Ureter (tissue), 1 donor: ENCODE data around the gene ABAT. TPM values are rescaled to one million over a fixed set of nuclear protein-coding genes. Genes with fewer than 3 reads are reported as not detected.
A peak's percentile ranks its signal among the peaks of the same experiment; 100 is the strongest.

Source experiments
- DNase-seq: peaks from one replicate; pipeline ENCODE4 v3.0.0-alpha.2; 2020; ENCODE audit warnings: low spot score
- total RNA-seq: library from RNA; stranded (reverse); gene quantifications from one replicate; pipeline ENCODE4 v1.2.4, GENCODE V29; 2023
- donor health status: DM: yes; HTN: yes; CAD: no.

The ABAT gene
- total RNA-seq, 1 donor from 2014 or later, result 29.9 TPM

DNA sequence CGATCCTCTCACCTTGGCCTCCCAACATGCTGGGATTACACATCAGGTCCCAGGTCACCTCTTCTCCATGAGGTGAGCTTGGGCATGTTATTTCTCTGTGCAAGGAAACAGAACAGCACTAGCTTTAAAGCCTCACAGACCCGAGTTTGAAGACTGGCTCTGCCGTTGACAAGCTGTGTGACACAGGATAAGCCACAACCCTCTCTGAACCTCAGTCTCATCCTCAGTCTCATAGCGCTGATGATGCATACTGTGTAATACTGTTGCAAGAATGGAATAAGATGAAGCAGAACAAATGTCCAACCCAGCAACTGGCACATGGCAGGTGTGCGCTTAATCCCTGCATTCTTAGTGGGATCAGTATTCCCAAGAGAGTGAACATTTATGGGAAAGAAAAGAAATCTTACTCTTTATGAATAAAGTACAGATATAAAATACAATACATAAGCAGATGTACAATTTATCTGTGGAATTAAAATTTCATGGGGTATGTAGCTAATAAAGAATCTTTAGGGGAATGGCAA lies 43.5 kb downstream of the ABAT start:
- no peak for DNase-seq

DNA sequence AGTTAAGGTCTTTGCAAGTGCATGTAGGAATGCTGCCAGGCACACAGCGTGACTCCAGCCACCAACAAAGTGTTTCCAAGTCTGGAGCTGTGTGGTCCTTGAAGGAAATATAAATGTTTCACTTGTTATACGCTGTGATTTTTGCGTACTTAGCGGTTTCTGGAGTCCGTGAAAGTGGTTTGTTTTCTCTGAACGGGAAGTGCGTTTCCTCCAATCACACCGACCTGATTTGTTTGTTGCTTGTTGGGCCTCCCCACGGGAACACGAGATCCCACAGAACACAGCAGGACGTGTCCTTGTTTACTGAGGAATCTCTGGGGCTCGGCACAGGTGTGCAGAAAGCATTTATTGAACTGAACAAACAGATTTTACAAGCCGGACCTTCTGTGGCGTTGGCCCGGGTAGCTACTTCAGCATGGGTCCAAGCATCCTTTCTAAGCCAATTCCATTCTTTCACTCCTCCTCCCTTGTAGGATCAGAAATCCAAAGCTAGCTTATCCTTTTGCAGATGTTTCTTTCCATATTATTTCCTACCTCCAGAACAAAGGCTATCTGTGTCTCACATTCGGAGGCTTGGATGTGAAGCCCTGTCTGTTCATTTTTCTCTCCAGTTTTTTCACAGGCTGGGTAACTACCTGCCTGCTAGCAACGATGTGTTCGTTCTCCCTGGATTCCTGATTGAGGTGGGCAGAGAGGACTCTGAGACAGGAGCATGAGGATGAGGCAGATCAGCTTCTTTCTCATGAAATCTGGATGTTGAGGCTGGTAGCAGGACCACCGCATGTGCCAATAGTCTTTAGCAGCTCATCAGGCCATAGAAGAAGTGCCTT lies 44.6 kb downstream of the ABAT start:
- no peak for DNase-seq

DNA sequence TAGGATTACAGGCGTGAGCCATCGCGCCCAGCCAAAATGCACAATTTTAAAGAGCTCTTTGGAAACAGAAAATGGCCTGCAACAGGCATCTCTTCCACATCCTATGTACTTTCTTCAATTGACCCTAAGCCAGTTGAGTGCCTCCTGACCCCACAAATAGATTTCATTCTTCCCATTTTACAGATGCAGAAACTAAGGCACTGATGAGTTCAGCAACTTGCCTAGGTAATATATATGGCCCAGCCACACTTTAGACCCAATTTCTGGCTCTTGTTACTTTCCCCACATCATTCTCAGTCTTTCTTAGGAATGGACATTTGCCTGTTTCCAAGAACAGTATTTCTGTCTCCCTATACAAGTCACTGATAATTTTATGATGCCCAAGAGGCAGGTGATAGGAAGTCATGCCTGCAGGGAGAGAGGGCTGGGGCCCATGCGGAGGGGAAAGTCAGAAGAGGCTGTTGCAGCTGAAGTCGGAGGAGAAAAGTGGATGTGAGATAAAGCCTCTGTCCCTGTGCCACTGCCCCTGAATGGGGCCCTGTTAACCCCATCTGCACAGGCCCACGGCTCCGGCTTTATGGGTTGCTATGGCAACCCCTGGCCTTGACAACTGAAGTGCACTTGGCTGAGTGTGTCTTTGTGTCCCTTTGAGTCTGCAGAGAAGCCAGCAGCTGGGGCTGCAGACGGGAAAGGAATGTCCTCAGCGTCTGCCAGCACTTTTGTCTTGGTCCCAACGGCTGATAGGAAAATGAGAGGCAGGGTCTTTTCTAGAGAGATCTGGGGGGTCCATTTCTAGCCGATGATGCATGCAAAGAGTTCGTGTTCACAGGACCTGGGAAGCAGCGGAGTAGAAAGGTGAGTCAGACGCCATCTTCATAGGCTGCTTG lies 45.9 kb downstream of the ABAT start:
- DNase-seq, result no peak

DNA sequence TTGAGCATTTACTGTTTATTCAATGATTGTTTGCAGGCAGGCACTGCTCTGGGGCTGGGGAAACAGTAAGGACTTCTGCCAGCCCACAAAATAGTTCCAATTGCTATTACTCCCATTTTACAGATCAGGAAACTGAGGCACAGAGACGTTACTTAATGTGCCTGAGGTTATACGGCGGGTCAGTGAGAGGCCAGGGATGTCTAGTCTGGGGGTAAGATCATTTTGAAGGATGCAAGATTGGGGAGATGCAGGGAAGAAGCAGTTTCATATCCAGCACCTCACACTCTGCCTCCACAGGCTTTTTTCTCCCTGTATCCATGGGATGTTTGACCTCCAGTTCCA lies 46.5 kb downstream of the ABAT start:
- no peak for DNase-seq

DNA sequence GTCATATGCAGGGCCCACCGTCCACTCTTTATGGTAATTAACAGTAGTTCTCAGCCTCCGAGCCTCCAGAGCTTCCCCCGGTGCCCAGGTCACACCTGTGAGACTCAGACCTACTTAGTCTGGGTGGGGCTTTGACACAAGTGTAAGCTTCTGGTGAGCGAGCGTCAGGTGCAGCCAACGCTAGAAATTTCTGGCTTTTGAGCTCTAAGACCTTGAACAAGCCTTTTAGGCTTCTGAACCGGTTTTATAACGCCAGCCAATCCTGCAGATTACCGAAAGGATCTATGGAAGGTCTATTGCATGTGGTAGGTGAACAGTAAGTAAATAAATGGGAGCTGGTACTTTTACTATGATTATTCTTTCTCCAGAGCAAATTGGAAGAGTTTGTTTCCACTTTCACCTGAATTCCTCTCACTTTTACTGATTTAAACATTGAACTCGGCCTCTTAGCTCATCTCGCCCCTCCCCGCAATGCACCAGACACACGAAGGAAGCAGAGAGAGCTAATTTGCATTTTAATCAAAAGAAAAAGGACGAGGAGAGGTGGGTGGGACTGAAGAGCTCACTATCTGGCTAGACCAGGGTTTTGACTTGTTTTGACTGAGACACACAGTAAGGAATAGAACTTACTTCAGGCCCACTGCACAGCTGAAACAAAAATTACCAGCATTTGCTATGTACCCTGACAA lies 47.1 kb downstream of the ABAT start:
- no peak for DNase-seq

DNA sequence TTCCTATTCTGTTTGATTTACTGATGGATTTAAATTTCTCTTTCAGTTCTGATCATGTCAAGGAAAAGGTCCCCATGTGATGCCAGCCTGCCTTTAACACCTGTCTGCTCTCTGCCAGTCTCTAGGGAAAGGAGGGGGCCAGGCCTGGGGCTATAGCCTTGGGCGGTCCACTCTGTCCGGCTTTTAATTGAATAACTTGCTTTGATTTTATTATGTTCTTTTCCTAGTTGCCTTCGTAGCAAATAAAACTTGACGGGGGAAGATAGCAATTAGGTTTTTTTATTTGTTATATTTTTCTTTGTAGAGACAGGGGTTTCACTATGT lies 47.6 kb downstream of the ABAT start:
- DNase-seq, result no peak

DNA sequence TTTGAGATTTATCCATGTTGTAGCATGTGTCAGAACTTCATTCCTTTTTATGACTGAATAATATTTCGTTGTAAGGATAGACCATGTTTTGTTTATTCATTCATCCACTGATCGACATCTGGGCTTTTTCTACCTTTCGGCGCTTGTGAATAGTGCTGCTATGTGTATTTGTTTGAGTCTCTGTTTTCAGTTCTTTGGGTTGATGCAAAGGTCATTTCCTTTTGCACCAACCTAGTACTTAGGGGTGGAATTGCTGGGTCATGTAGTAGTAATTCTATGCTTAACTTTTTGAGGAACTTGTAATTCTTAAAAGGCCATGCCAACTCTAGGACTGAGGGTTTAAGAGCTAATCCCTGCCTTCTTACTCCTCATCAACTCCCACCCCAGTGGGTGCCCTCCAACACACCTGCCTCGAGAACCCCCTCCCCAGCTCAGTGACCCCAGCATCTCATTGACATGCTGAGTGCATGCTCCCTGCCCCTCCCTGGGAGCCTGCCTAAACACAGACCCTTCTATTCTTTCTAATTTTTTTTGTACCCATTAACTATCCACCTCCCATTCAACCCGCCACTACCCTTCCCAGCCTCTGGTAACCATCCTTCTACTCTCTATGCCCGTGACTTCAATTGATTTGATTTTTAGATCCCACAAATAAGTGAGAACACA lies 51.2 kb downstream of the ABAT start:
- no peak for DNase-seq

DNA sequence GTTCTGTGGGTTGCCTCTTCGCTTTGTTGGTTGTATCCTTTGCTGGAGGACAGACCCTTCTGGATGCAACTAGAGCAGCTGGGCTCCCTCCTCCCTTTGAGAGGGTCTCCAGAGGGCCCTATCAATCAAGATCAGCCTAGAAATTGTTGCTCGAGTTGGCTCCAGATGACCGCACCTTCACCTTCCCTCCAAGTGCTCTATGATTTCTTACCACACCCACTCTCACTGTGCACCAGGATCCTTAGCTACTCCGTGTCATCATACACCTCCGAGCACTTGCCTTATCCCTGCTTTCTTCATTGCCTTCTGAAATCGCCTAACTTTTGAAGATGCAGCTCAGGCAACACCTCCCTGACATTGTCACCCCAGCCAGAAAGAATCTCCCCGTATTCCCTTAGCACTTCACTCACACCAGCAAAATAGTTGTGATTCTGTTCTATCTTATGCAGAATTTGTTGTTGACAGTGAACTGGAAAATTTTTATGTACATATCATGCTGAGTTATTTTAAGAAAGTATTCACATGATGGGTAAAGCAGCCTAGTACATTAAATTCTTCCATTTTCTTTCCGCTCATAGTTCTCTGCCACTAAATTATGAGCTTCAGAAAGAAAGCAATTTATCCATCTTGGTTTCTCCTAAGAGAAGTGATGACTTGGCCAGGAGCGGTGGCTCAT lies 52.9 kb downstream of the ABAT start:
- DNase-seq, result no peak

DNA sequence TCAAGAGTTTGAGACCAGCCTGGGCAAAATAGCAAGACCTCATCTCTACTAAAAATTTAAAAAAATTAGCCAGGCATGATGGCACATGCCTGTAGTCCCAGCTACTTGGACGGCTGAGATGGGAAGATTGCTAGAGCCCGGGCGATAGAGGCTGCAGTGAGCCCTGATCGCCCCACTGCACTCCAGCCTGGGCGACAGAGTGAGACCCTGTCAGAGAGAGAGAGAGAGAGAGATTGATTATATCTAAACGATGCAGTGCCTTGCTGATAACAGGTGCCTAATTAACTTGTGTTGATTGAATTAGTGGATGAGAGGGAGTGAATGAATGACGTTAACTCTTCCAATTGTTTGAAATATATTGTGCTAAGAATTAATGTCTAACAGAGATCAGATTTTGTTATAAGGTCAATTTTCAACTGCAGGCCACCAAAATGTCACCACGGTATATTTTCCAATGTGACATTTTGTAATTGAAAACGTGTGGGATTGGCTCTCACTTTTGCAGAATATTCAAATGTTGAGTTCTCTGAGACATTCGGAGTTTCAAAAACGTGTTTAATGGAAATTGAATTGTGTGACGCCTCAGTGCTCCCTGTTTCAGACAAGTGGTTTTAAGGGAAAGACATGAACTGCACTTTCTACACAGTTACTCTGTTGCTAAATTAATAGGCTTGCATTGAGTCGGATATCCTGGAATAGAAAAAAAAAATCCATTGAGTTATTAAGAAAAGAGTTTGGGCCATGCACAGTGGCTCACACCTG lies 53.6 kb downstream of the ABAT start:
- DNase-seq, result no peak

DNA sequence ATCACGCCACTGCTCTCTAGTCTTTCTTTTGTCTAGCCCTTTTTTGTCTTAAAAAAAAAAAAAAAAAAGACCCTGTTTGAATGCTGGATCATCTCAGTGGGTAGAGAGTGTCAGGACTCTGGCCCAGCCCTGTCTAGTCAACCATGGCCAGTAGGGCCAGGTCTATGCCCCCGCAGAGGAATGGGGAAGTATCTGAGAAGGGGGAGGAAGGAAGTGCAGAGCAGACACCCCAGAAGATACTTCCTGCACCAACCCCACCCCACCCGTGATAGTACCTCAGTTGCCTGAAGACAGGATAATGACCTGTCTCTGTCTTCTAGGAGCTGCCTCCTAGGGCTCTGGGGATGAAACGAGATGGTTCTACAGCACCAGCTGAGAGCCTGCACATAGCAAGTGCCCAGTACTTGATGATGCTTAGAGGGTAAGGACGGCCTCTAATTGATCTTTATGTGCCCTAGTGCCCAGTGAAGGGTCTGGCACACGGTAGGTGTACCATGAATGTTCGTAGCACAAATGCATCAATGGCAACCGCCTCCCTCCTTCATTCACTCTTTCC lies 55.4 kb downstream of the ABAT start:
- DNase-seq, result no peak

DNA sequence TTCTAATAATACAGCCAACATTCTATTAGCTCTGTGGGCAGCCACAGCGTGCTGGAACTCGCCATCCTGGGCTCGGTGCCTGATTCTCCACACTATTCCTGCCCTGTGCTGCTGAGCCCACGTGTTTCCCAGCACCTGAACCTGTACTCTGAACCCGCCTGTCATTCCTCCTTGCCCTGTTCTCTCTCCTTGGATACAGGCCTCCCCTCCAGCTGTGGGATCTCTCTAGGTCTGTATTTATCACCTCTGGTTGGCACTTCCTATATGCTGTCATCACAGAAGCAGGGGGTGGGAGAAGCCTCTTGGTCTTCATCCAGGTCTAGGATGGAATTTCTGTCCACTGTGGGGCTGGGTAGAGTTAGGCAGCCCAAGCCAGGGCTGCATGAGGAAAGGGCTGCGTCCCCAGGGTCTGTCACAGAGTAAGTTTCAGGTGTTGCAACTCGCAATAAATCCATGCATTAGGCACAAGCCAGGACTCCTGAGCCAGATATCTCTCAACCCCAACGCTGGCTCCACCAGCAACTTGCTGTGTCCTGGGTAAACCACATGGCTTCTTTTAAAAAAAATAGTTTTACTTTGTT lies 56.0 kb downstream of the ABAT start:
- peak; percentile 69 for DNase-seq

DNA sequence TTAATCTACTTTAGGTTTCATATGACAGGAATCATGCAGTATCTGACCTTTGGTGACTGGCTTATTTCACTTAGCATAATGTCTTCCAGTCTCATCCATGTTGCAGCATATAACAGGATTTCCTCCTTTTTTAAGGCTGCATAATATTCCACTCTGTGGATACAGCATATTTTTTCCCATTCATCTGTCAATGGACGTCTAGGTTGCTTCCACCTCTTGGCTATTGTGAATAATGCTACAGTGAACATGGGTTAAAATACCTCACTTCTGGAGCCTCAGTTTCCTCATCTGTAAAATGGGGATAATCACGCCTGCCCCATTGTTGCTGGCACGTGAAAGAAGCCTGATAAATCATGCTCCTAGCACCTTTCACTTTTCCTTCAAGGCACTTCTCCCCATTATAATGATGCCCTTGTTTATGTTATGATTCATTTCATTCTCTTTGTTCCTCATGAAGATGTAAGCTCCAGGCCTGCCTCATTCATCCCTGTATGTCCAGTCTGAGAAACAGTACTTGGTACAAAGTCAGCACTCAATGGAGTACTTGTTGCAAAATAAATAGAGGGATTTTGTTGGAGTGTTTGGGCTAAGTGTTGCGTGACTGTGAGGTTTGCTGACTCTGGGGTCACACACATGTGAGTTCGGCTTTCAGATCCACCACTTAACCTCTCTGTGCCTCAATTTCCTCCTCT lies 59.6 kb downstream of the ABAT start:
- DNase-seq, result no peak

DNA sequence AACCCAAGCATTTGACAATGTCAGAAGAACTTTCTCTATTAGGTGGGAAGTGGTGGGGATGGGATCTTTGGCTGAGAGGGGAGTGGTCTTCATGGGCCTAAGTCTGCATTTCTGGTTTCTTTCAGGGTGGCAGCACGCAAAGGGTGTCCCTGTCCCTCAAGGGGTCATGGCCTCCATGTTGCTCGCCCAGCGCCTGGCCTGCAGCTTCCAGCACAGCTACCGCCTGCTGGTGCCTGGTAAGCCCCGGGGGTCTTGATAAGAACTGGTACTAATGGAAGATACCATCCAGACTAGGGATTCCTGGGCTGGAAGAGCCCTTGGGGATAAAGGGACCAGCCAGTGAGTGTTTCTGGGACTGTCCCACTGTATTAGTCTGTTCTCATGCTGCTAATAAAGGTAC lies 61.2 kb downstream of the ABAT start:
- DNase-seq, result no peak

DNA sequence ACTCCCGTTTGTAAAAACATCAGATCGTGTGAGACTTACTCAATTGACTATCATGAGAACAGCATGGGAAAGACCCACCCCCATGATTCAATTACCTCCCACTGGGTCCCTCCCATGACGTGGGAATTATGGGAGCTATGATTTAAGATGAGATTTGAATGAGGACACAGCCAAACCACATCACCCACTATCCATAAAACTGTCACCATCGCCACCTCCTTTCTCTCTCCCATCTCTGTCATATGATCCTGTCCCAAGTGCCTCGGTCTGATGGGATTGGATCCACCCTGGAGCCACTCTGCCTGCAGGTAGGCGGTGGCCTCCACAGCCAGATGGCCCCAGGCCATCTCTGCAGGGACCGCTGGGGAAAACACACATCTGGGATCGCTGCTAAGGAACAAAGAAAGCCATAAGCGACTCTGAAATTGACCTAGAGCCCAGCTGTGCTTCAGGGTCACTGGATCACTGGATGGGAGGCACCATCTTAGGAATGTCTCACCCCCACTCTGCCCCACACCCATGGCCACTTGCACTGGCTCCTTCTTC lies 61.8 kb downstream of the ABAT start:
- no peak for DNase-seq

DNA sequence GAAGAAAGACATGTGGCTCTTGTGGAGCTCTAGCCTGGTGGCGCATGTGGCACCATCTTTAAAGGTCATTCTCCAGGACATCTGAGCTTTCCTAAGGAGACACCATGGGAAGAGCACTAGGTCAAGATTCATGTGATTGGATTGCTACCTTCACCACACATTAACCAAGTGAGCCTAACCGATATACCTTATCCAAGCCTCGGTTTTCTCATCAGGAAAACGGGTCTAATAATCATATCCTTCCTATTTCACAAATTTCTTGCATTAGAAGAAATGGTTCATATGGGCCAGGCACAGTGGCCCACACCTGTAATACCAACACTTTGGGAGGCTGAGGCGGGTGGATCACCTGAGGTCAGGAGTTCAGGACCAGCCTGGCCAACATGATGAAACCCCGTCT lies 64.7 kb downstream of the ABAT start:
- DNase-seq, result no peak

DNA sequence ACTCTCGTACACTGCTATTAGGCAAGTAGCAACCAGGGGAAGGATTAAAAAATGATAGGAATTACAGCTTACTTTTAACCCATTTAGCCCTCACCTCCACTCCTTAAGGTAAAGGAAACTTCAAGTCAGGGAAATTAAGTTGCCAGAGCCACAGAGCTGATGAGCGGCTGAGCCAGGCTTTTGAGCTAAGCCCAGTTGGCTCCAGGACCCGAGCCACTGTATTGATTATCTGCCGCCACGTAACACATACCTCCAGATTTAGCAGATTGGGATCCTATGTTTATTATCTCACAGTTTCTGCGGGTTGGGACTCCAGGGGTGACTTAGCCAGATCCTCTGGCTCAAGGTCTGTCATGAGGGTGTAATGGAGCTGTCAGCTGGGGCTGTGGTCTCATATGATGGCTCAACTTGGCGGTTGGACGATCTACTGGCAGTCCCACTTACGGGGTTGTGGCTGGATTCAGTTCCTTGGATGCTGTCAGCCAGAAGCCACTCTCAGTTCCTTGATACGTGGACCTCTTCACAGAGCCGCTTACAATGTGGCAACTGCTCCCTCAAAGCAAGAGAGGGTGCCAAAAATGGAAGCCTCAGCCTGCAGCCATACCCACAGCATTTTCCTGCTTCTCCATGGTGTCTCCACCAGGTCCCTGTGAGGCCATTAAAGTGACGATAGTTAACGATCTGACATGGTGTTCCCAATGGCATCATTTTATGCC lies 65.7 kb downstream of the ABAT start:
- DNase-seq, result no peak

DNA sequence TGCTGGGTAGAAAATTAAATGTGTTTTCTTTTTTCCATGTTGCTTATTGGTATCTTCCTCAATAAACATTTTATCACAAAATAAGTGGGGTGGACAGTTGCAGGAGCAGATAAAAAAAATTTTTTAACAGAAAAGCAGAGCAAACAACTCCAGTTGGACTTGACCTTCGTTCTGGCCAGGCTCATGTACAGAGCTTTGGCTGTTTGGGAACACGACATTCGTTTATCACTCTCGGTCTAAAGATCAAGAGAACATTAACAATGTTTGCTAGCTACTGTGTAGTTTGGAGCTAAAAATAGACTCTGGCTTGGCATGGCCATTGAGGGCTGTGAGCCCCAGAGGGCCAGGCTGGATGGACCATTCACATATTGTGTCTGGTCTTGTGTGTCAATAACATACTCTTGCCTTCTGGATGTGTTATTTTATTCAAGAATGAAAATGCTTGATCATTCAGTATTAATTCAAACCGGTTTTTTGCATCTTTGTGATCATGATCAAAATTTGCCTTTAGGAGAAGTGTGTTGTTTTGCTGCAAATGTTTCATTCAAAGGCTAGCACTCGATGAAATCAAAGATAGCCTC lies 66.4 kb downstream of the ABAT start:
- no peak for DNase-seq

DNA sequence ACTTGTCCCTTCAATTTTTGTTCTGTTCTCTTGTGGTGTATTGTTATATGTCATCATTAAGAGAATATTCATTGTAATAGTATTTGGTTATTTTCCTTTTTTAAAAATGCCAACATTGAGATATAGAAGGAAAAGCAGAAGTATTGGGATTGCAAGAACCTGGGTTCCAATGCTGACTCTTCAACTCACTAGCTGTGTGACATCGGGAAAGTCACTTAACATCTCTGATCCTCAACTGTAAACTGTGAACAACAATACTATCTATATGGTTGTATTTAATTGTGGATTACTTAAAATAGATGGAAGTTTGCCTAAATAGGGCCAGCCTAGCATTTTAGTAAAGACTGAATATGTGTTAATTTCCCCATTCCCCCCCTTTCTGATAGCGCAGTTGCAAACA lies 67.2 kb downstream of the ABAT start:
- DNase-seq, result no peak
